HAP-1 (cell line): ENCODE data around the gene SH3BGRL3.
"Not testable (repeated sequence)": the region's sequence is repeated elsewhere in the genome, so short reads cannot be mapped to it uniquely, and the experiment has no call there.

Source experiments
- DNase-seq, 2 experiments: peaks; one replicate each; pipeline ENCODE4 v3.0.0-alpha.2; 2016 to 2020; ENCODE audit warnings: low spot score in 2 of 2
- H3K27me3 ChIP-seq: fragments of 250-450 bp; sonication (Bioruptor Pico); 2 replicates; pipeline ENCODE4 v1.5.1; 2020; ENCODE audit warnings: low read depth, mild to moderate bottlenecking, moderate library complexity
- H3K36me3 ChIP-seq: fragments of 250-450 bp; sonication (Bioruptor Pico); replicated peaks from 2 replicates; pipeline ENCODE4 v1.5.1; 2020; ENCODE audit warnings: mild to moderate bottlenecking
- H3K4me1 ChIP-seq: fragments of 250-450 bp; sonication (Bioruptor Pico); 2 replicates; pipeline ENCODE4 v1.5.1; 2020; ENCODE audit warnings: mild to moderate bottlenecking
- H3K4me3 ChIP-seq: fragments of 250-450 bp; sonication (Bioruptor Pico); 2 replicates; pipeline ENCODE4 v1.5.1; 2020; ENCODE audit warnings: mild to moderate bottlenecking, moderate library complexity
- H3K9me3 ChIP-seq: fragments of 250-450 bp; sonication (Bioruptor Pico); 2 replicates; pipeline ENCODE4 v1.5.1; 2020; ENCODE audit warnings: mild to moderate bottlenecking, moderate library complexity
- in situ Hi-C: fragments of 300-500 bp; cut with MboI; formaldehyde crosslinking; loops from 3 replicates; pipeline ENCODE4 v1.14.3; 2020; ENCODE audit warnings: low sequenced_read_pairs, inconsistent platforms, mixed read lengths

Gene SH3BGRL3

GRCh38 chr1:26290882-26291261, 11.0 kb downstream of the SH3BGRL3 start:
- no peaks in the 10 kb centered on the region for H3K9me3 ChIP-seq
- H3K4me3 ChIP-seq: no peak overlapping the region
- in situ Hi-C loops: no loop called here
- H3K4me1 ChIP-seq: no peaks in the 10 kb centered on the region
- H3K27me3 ChIP-seq: no peaks in the 10 kb centered on the region
- H3K36me3 ChIP-seq: no peaks in the 10 kb centered on the region
- DNase-seq: no peak

GRCh38 chr1:26291433-26291832, 11.5 kb downstream of the SH3BGRL3 start:
- no peak for DNase-seq
- in situ Hi-C loops: no loop called here
- Histone ChIP-seq H3K27me3 (no peaks in the 10 kb centered on the region), H3K4me1 (no peaks in the 10 kb centered on the region), H3K9me3 (no peaks in the 10 kb centered on the region), H3K36me3 (no peaks in the 10 kb centered on the region), H3K4me3 (no peak overlapping the region)

- in situ Hi-C loops: no loop called here
- H3K4me1 ChIP-seq: no peaks in the 10 kb centered on the region
Observed at GRCh38 chr1:26291939-26292338, 12.1 kb downstream of the SH3BGRL3 start.

GRCh38 chr1:26292735-26293134, 12.8 kb downstream of the SH3BGRL3 start:
- H3K4me1 ChIP-seq, in situ Hi-C loops, H3K9me3 ChIP-seq, DNase-seq, H3K4me3 ChIP-seq, H3K36me3 ChIP-seq, H3K27me3 ChIP-seq: not testable (repeated sequence)

More at GRCh38 chr1:26291939-26292338, 12.1 kb downstream of the SH3BGRL3 start:
- no peak for DNase-seq
- Histone ChIP-seq H3K27me3 (no peaks in the 10 kb centered on the region), H3K36me3 (no peaks in the 10 kb centered on the region), H3K9me3 (no peaks in the 10 kb centered on the region), H3K4me3 (no peak overlapping the region)

- in situ Hi-C loops: no loop called here
- H3K36me3 ChIP-seq: no peaks in the 10 kb centered on the region
- H3K27me3 ChIP-seq: no peaks in the 10 kb centered on the region
- no peaks in the 10 kb centered on the region for H3K4me1 ChIP-seq
- no peak for DNase-seq
- no peak overlapping the region for H3K4me3 ChIP-seq
- no peaks in the 10 kb centered on the region for H3K9me3 ChIP-seq
Observed at GRCh38 chr1:26293911-26294463, 14.1 kb downstream of the SH3BGRL3 start.

- no peak for DNase-seq
- H3K27me3 ChIP-seq: no peaks in the 10 kb centered on the region
- no peaks in the 10 kb centered on the region for H3K36me3 ChIP-seq
- H3K9me3 ChIP-seq: no peaks in the 10 kb centered on the region
- in situ Hi-C loops: no loop called here
- no peaks in the 10 kb centered on the region for H3K4me1 ChIP-seq
- H3K4me3 ChIP-seq: no peak overlapping the region
Observed at GRCh38 chr1:26295194-26296138, 15.6 kb downstream of the SH3BGRL3 start.

- Histone ChIP-seq H3K4me1 (no peaks in the 10 kb centered on the region), H3K36me3 (no peaks in the 10 kb centered on the region), H3K9me3 (no peaks in the 10 kb centered on the region), H3K4me3 (no peak overlapping the region), H3K27me3 (no peaks in the 10 kb centered on the region)
- DNase-seq: no peak
- in situ Hi-C loops: no loop called here
Observed at GRCh38 chr1:26296340-26297056, 16.6 kb downstream of the SH3BGRL3 start.

- Histone ChIP-seq H3K27me3 (no peaks in the 10 kb centered on the region), H3K9me3 (no peaks in the 10 kb centered on the region), H3K36me3 (no peaks in the 10 kb centered on the region), H3K4me3 (no peak overlapping the region), H3K4me1 (no peaks in the 10 kb centered on the region)
- in situ Hi-C loops: no loop called here
- DNase-seq: no peak
Observed at GRCh38 chr1:26297057-26297790, 17.3 kb downstream of the SH3BGRL3 start.

GRCh38 chr1:26297791-26298124, 17.9 kb downstream of the SH3BGRL3 start:
- no peaks in the 10 kb centered on the region for H3K9me3 ChIP-seq

GRCh38 chr1:26300578-26301275, 20.8 kb downstream of the SH3BGRL3 start:
- H3K36me3 ChIP-seq: no peaks in the 10 kb centered on the region
- H3K9me3 ChIP-seq: no peaks in the 10 kb centered on the region
- in situ Hi-C loops: no loop called here
- no peak for DNase-seq
- peaks cover 3% of the 10 kb centered on the region for H3K4me1 ChIP-seq
- H3K4me3 ChIP-seq: no peak overlapping the region
- H3K27me3 ChIP-seq: no peaks in the 10 kb centered on the region

More at GRCh38 chr1:26297791-26298124, 17.9 kb downstream of the SH3BGRL3 start:
- no peaks in the 10 kb centered on the region for H3K36me3 ChIP-seq
- in situ Hi-C loops: no loop called here
- H3K4me1 ChIP-seq: no peaks in the 10 kb centered on the region
- no peak for DNase-seq
- no peak overlapping the region for H3K4me3 ChIP-seq
- no peaks in the 10 kb centered on the region for H3K27me3 ChIP-seq

- in situ Hi-C loops: no loop called here
- Histone ChIP-seq H3K9me3 (no peaks in the 10 kb centered on the region), H3K4me3 (no peak overlapping the region), H3K27me3 (no peaks in the 10 kb centered on the region), H3K4me1 (peaks cover 8% of the 10 kb centered on the region), H3K36me3 (no peaks in the 10 kb centered on the region)
- no peak for DNase-seq
Observed at GRCh38 chr1:26302733-26303405, 23.0 kb downstream of the SH3BGRL3 start.

- DNase-seq: no peak
- in situ Hi-C loops: no loop called here
- peaks cover 8% of the 10 kb centered on the region for H3K4me1 ChIP-seq
Observed at GRCh38 chr1:26305667-26306289, 25.9 kb downstream of the SH3BGRL3 start.

More at GRCh38 chr1:26305667-26306289, 25.9 kb downstream of the SH3BGRL3 start:
- Histone ChIP-seq H3K27me3 (no peaks in the 10 kb centered on the region), H3K9me3 (no peaks in the 10 kb centered on the region), H3K36me3 (no peaks in the 10 kb centered on the region), H3K4me3 (peak overlapping the region; percentile 82)
